Measurements from ENCODE around the gene MYO9B.
A peak's percentile ranks its signal among the peaks of the same experiment; 100 is the strongest.
"Not testable (repeated sequence)": the region's sequence is repeated elsewhere in the genome, so short reads cannot be mapped to it uniquely, and the experiment has no call there.

The MYO9B gene

GRCh38 chr19:17184371-17184841, 108.8 kb downstream of the MYO9B start:
- DNase-seq = peak; percentile 64

- DNase-seq = no peak
Measured at GRCh38 chr19:17185590-17185989, 110.0 kb downstream of the MYO9B start.

DNA sequence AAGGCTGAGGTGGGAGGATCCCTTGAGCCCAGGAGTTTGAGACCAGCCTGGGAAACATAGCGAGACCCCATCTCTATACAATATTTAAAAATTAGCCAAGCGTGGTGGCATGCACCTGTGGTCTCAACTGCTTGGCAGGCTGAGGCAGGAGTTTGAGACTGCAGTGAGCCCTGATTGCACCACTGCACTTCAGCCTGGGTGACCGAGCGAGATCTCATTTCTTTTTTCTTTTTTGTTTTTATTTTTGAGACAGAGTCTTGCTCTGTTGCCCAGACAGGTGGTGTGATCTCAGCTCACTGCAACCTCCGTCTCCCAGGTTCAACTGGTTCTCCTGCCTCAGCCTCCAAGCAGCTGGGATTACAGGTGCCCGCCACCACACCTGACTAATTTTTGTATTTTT, 116.2 kb downstream of the MYO9B start:
- DNase-seq = not testable (repeated sequence)

GRCh38 chr19:17192751-17193150, 117.2 kb downstream of the MYO9B start:
- DNase-seq = no peak

GRCh38 chr19:17194608-17195007, 119.0 kb downstream of the MYO9B start:
- DNase-seq = no peak

DNA sequence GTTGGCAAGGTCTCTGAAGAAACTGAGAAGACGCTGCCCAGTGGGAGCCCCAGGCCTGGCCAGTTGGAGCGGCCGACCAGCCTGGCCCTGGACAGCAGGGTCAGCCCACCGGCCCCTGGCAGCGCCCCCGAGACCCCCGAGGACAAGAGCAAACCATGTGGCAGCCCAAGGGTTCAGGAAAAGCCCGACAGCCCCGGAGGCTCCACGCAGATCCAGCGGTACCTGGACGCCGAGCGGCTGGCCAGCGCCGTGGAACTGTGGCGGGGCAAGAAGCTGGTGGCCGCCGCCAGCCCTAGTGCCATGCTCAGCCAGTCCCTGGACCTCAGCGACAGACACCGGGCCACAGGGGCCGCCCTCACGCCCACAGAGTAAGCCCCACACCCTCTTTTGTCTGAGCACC, 119.5 kb downstream of the MYO9B start:
- DNase-seq = no peak

- no peak for DNase-seq
Measured at GRCh38 chr19:17196610-17197009, 121.0 kb downstream of the MYO9B start.

- no peak for DNase-seq
Measured at GRCh38 chr19:17197666-17198065, 122.1 kb downstream of the MYO9B start.

- DNase-seq = no peak
Measured at GRCh38 chr19:17200408-17201079, 125.0 kb downstream of the MYO9B start.

GRCh38 chr19:17202249-17202648, 126.7 kb downstream of the MYO9B start:
- peak; percentile 24 for DNase-seq

DNA sequence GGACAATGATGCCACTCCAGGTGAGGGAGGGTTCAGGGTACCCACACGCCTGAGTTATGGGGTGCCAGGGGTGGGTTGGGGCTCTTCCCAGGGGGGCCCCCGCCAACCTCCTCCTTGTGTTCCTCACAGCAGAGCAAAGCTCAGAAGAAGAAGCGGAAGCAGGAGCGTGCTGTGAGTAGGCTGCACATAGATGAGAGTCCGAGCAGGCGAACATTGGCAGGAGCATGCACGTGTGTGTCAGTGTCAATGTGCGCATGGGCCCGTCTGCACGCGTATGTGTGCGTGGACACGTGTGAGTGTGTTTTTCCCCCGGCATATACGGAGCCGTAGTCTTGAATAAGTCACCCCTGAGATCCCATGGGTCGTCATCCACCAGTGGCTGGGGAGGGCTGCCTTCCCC, 127.1 kb downstream of the MYO9B start:
- DNase-seq = no peak

GRCh38 chr19:17205237-17206140, 129.9 kb downstream of the MYO9B start:
- peak; percentile 71 for DNase-seq

GRCh38 chr19:17206736-17207581, 131.4 kb downstream of the MYO9B start:
- no peak for DNase-seq

DNA sequence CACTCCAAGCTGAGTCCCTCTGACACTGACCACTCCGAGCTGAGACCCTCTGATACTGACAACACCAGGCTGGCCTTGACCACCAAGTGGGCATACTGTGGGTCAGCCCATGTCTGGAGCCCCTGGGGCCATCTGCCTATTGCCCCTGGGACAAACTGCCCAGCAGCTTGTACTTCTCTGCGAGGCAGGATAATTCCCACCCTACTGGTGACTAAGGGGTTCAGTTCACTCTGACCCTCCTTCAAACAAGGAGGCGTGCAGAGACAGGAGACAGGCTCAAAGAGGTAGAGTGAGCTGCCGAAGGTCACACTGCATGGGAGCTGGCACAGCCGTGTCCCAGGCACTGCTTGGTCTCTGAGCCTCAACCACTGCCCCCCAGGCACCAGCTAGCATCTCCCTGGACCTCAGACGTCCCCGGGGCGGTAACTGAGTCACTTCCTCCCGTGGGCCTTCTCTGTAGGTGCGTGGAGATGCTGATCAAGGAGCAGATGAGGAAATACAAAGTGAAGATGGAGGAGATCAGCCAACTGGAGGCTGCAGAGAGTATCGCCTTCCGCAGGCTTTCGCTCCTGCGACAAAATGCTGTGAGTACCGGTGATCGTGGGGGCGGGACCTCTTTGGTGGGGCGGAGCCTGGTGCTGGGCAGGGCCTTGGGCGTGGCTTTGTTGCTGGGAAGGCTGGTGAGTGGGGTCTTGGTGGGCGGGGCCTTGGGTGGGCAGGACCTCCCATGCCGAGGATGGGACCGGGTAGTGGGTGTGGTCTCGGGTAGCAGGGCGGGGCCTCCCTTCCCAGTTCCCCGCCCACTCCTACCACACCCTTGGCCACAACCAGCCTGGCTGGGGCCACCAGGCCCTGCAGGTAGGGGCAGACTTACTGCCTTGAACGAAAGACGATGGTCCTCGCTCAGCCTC, 133.8 kb downstream of the MYO9B start:
- peak; percentile 45 for DNase-seq

GRCh38 chr19:17210296-17210695, 134.7 kb downstream of the MYO9B start:
- no peak for DNase-seq

- no peak for DNase-seq
Measured at GRCh38 chr19:17211547-17212446, 136.2 kb downstream of the MYO9B start.

GRCh38 chr19:17213334-17213733, 137.8 kb downstream of the MYO9B start:
- DNase-seq = no peak

- DNase-seq = no peak
Measured at GRCh38 chr19:17214508-17215126, 139.0 kb downstream of the MYO9B start.

GRCh38 chr19:17215127-17215971, 139.8 kb downstream of the MYO9B start, which contains the start of gene USE1:
TSS of gene USE1 (plus strand) at chr19:17215357. CDS start at chr19:17215406, 49 bp downstream.
- peak; percentile 90 for DNase-seq

All from CD4-positive, alpha-beta T cell treated with Interleukin-12 subunit alpha and Interleukin-12 subunit beta, for 1 hour (primary cell).